RPMI7951 (cell line): ENCODE data around the gene TLL2. TPM values are rescaled to one million over a fixed set of nuclear protein-coding genes. Genes with fewer than 3 reads are reported as not detected.

Experiments
- DNase-seq: peaks from one replicate; pipeline ENCODE4 v3.0.0-alpha.2; 2012; ENCODE audit warnings: low read depth
- total RNA-seq: library from RNA; depleted of rRNA; stranded (reverse); fragments of >200 nt; shearing (Covaris generic); gene quantifications from 2 replicates; pipeline ENCODE4 v1.2.3, GENCODE V29; 2014; rRNA removed

Gene TLL2
- total RNA-seq, 1 experiment from 2014 or later, result under 0.01 TPM

DNA sequence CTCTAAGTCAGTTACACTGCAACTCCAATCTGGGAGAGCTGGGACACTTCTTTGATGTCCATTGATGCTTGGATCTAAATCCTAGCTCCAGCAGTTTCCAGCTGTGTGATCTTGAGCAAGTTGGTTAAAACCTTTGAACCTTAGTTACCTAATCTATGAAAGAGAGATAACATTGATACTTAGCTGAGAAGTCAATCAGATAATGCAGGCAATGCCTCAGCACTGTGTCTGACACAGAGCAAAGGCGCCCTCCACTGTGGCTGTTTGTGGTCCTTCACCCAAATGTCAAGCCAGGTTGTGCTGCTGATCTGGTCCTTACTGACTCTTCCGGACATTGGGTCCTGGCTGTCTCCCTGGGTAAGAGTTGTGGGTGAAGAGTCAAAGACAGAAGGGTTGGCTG lies 189.3 kb downstream of the TLL2 start:
- DNase-seq, result no peak

- no peak for DNase-seq
Measured at GRCh38 chr10:96322275-96322674, 191.5 kb downstream of the TLL2 start.

- no peak for DNase-seq
Measured at GRCh38 chr10:96321822-96322221, 191.9 kb downstream of the TLL2 start.

GRCh38 chr10:96319754-96320474 lies 193.8 kb downstream of the TLL2 start:
- DNase-seq, result peak; percentile 2

DNA sequence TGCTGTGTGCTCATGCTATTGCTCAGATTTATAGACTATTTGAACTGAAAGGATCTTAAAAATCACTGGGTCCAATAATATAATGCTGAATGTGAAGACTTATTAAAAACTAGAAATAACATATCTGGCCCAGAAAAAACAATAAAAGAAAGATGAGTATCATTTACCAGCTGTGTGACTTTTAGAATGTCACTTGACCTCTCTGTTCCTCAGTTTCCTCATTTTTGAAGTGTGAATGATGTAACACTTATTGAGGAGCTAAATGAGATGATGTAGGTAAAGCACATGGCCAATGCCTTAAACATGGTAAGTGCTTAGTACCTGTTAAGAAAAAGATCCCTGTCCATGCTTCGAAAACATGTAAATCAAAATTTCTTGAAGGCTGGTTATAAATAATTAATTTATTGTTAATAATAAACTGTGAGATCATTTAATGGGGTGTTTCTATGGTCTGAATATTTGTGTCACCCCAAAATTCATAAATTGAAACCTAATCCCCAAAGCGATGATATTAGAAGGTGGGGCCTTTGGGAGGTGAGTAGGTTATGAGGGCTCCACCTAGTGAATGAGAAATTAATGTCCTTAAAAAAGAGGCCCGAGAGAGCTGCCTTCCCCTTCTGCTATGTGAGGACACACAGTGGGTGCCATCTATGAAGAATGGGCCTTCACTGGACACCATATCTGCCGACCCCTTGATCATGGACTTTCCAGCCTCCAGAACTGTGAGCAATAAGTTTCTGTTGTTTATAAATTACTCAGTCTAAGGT lies 196.5 kb downstream of the TLL2 start:
- DNase-seq, result no peak

Other genes with a start within 250 kb of the TLL2 start
- not detected in 2 replicates for gene BLNK, start 242.4 kb downstream of the TLL2 start, total RNA-seq
- gene DNTT, start 209.5 kb downstream of the TLL2 start, total RNA-seq, result not detected in 2 replicates
- gene OPALIN, start 154.9 kb downstream of the TLL2 start, total RNA-seq, result not detected in 2 replicates
- gene TM9SF3, start 73.1 kb upstream of the TLL2 start, total RNA-seq, result 56.9 and 59.5 TPM in 2 replicates
- gene PIK3AP1, start 206.6 kb upstream of the TLL2 start, total RNA-seq, result 0.10 TPM in 1 of 2 replicates, not detected in the other